GM21367 (cell line): ENCODE data around the gene TMEM200B.
"Not testable (repeated sequence)": the region's sequence is repeated elsewhere in the genome, so short reads cannot be mapped to it uniquely, and the experiment has no call there.

Experiments used
- ATAC-seq: cut with Tn5 transposase; IDR thresholded peaks from one replicate; pipeline ENCODE4 v1.9.1; 2021; ENCODE audit not compliant: unreplicated experiment

Gene TMEM200B

GRCh38 chr1:29134695-29135028 lies 11.0 kb upstream of the TMEM200B start:
- no peak for ATAC-seq

- no peak for ATAC-seq
These were observed 10.4 kb upstream of the TMEM200B start for GRCh38 chr1:29133861-29134694.

GRCh38 chr1:29131056-29131455 lies 7.4 kb upstream of the TMEM200B start:
- ATAC-seq, result not testable (repeated sequence)

GRCh38 chr1:29129916-29130315 lies 6.2 kb upstream of the TMEM200B start:
- ATAC-seq, result no peak

- no peak for ATAC-seq
These were observed 5.0 kb upstream of the TMEM200B start for GRCh38 chr1:29128739-29129138.

- no peak for ATAC-seq
These were observed 2.5 kb upstream of the TMEM200B start for GRCh38 chr1:29126198-29126597.

GRCh38 chr1:29125788-29126187 lies 2.1 kb upstream of the TMEM200B start:
- ATAC-seq, result no peak

- no peak for ATAC-seq
These were observed 1.5 kb upstream of the TMEM200B start for GRCh38 chr1:29125237-29125641.

- ATAC-seq, result no peak
These were observed 898 bp upstream of the TMEM200B start for GRCh38 chr1:29124366-29125236.

GRCh38 chr1:29123053-29123886 lies 433 bp downstream of the TMEM200B start:
- no peak for ATAC-seq

- ATAC-seq, result no peak
These were observed 1.0 kb downstream of the TMEM200B start for GRCh38 chr1:29122682-29123052.

GRCh38 chr1:29121936-29122681 lies 1.6 kb downstream of the TMEM200B start:
- no peak for ATAC-seq

GRCh38 chr1:29121516-29121935 lies 2.2 kb downstream of the TMEM200B start:
- ATAC-seq, result no peak

GRCh38 chr1:29120947-29121485 lies 2.7 kb downstream of the TMEM200B start:
- no peak for ATAC-seq

GRCh38 chr1:29120367-29120766 lies 3.3 kb downstream of the TMEM200B start:
- no peak for ATAC-seq

GRCh38 chr1:29119121-29119929 lies 4.4 kb downstream of the TMEM200B start:
- no peak for ATAC-seq

GRCh38 chr1:29117381-29117780 lies 6.3 kb downstream of the TMEM200B start:
- ATAC-seq, result no peak

- no peak for ATAC-seq
These were observed 9.0 kb downstream of the TMEM200B start for GRCh38 chr1:29114654-29115053.

- ATAC-seq, result no peak
These were observed 10.1 kb downstream of the TMEM200B start for GRCh38 chr1:29113413-29114117.
